Gastroesophageal sphincter (tissue), 3 donors: Measurements from ENCODE around the gene PTPN14.

Experiments
- CTCF ChIP-seq, 4 experiments: fragments of 200-600 bp in 2 of 4; fragments of 450-650 bp in 2 of 4; sonication (generic) in 1 of 4; IDR thresholded peaks; one replicate each; pipeline ENCODE4 v1.5.1; 2017 to 2019; ENCODE audit warnings: antibody characterized with exemption in 4 of 4, mild to moderate bottlenecking in 2 of 4, moderate library complexity in 2 of 4
- EP300 ChIP-seq: sonication (generic); formaldehyde crosslinking; IDR thresholded peaks from one replicate; pipeline ENCODE4 v1.6.1; 2017; ENCODE audit warnings: antibody characterized with exemption, mild to moderate bottlenecking
- POLR2A ChIP-seq, 2 donors: fragments of 450-650 bp; IDR thresholded peaks; one replicate each; pipeline ENCODE4 v1.6.1; 2017; ENCODE audit warnings: antibody characterized with exemption in 2 of 2, mild to moderate bottlenecking in 2 of 2, moderate library complexity in 1 of 2
- POLR2AphosphoS5 ChIP-seq: sonication (generic); formaldehyde crosslinking; IDR thresholded peaks from one replicate; pipeline ENCODE4 v1.6.1; 2017; ENCODE audit warnings: antibody characterized with exemption

- TF ChIP-seq CTCF (IDR thresholded peaks at IDR 0.05) (no peak), POLR2A (IDR thresholded peaks at IDR 0.05) (no peak), POLR2AphosphoS5 (no peak), EP300 (no peak)
Observed at GRCh38 chr1:214423045-214423444, 128.4 kb downstream of the PTPN14 start.
